ENCODE results near the gene LRRC47. TPM values are rescaled to one million over a fixed set of nuclear protein-coding genes. Genes with fewer than 3 reads are reported as not detected.

The LRRC47 gene
- total RNA-seq, 5 donors from 2014 or later (not counting 1 experiment from before 2014, with no cell fraction given) = 37.3 to 49.1 (median 44.5) TPM

DNA sequence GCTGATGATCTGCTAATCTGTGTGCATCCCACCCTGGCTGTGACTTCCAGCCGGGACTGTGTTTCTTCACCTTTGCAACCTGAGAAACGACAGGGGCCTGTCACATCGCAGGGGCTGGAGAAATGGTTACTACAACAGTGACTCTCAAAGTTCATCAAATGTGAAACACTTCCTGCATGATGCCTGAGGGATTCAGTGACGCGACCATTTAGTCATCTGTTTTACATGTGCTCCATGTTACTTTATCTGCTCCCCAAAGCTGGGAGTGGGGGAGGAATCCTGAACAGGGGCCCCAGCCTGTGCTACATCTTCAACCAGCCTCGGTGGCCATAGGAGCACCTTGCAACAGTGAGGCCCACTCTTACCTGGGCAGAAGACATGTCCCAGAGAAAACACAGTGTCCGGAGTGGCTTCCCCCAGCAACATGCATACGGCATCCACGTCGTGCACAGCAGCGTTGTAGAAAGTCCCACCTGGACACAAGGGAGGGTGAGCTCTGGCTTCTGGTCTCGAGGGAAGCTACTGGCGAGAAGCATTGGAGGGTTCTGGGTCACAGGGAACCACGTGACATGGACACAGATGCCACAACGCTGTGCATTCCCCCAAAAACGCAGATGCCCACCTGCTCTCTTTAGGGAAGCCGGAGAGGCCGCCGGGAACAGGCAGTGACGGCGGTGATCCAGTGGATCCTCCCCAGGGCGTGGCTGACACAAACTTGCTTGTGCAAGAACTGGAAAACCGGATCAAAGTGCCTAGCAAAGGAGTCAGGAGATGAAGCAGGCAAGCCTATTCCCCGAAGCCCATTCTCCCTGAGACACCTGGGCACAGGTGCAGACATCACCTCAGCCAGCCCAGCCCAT lies 53.6 kb downstream of the LRRC47 start:
- H3K36me3 ChIP-seq (ENCODE audit: control insufficient read depth in 2 of 2, extremely low read depth in 1 of 2, insufficient read depth in 1 of 2, low read length in 1 of 2) = peaks cover 11 to 30% of the 10 kb centered on the region in 2 donors
- Mint-ChIP-seq H3K27me3 (no peaks in the 10 kb centered on the region), H3K9me3 (no peaks in the 10 kb centered on the region), H3K4me1 (peaks cover 23 to 28% (median 26%) of the 10 kb centered on the region in 3 donors), H3K27ac (no peak overlapping the region), H3K36me3 (peaks cover 10% of the 10 kb centered on the region), H3K4me3 (no peak overlapping the region)
- H3K27me3 ChIP-seq (replicated peaks in 1 of 2; ENCODE audit: control insufficient read depth in 2 of 2, extremely low read depth in 1 of 2, insufficient read depth in 2 of 2, low read length in 1 of 2) = no peaks in the 10 kb centered on the region
- ATAC-seq (replicated peaks in 1 of 4) (no peak), DNase-seq (no peak)
- no peak overlapping the region for H3K27ac ChIP-seq (ENCODE audit: low read length)
- 90% methylated on average over 22 of the region's 24 CpGs for WGBS (ENCODE audit: insufficient coverage)
- H3K4me3 ChIP-seq (ENCODE audit: control insufficient read depth in 1 of 2, extremely low read depth in 1 of 2, low read length in 1 of 2) = no peak overlapping the region
- POLR2A ChIA-PET = no interaction called here
- H3K4me1 ChIP-seq (ENCODE audit: control insufficient read depth in 1 of 2, extremely low read depth in 1 of 2, insufficient read depth in 2 of 2, low read length in 2 of 2) = peaks cover 0 to 13% of the 10 kb centered on the region in 2 experiments
- no peaks in the 10 kb centered on the region for H3K9me3 ChIP-seq
- CTCF ChIA-PET = no interaction called here

- H3K4me3 ChIP-seq (ENCODE audit: control insufficient read depth in 1 of 2, extremely low read depth in 1 of 2, low read length in 1 of 2) = no peak overlapping the region
- ATAC-seq (replicated peaks in 1 of 4) (no peak), DNase-seq (no peak)
- H3K9me3 Mint-ChIP-seq = no peaks in the 10 kb centered on the region
- H3K9me3 ChIP-seq = no peaks in the 10 kb centered on the region
- peaks cover 0 to 6% of the 10 kb centered on the region in 2 experiments for H3K4me1 ChIP-seq (ENCODE audit: control insufficient read depth in 1 of 2, extremely low read depth in 1 of 2, insufficient read depth in 2 of 2, low read length in 2 of 2)
- H3K27ac Mint-ChIP-seq = no peak overlapping the region
- no peaks in the 10 kb centered on the region for H3K27me3 Mint-ChIP-seq
- ChIA-PET POLR2A (no interaction called here), CTCF (no interaction called here)
- peaks cover 15% of the 10 kb centered on the region for H3K36me3 Mint-ChIP-seq
- H3K36me3 ChIP-seq (ENCODE audit: control insufficient read depth in 2 of 2, extremely low read depth in 1 of 2, insufficient read depth in 1 of 2, low read length in 1 of 2) = peaks cover 12 to 30% of the 10 kb centered on the region in 2 donors
- no peaks in the 10 kb centered on the region for H3K27me3 ChIP-seq (replicated peaks in 1 of 2; ENCODE audit: control insufficient read depth in 2 of 2, extremely low read depth in 1 of 2, insufficient read depth in 2 of 2, low read length in 1 of 2)
- H3K27ac ChIP-seq (ENCODE audit: low read length) = no peak overlapping the region
- H3K4me1 Mint-ChIP-seq = peaks cover 22 to 26% (median 25%) of the 10 kb centered on the region in 3 donors
- 96% methylated on average over 20 of the region's 22 CpGs for WGBS (ENCODE audit: insufficient coverage)
- H3K4me3 Mint-ChIP-seq = no peak overlapping the region
These were observed 54.5 kb downstream of the LRRC47 start for GRCh38 chr1:3741566-3742438.

GRCh38 chr1:3740752-3741151 lies 55.5 kb downstream of the LRRC47 start:
- Mint-ChIP-seq H3K36me3 (peaks cover 16% of the 10 kb centered on the region), H3K4me3 (no peak overlapping the region), H3K27ac (no peak overlapping the region), H3K9me3 (no peaks in the 10 kb centered on the region), H3K27me3 (no peaks in the 10 kb centered on the region), H3K4me1 (peaks cover 13 to 18% (median 16%) of the 10 kb centered on the region in 3 donors)
- no peak for ATAC-seq (replicated peaks in 1 of 4)
- Histone ChIP-seq H3K9me3 (no peaks in the 10 kb centered on the region), H3K36me3 (ENCODE audit: control insufficient read depth in 2 of 2, extremely low read depth in 1 of 2, insufficient read depth in 1 of 2, low read length in 1 of 2) (peaks cover 15 to 30% of the 10 kb centered on the region in 2 donors), H3K27ac (ENCODE audit: low read length) (no peak overlapping the region), H3K4me1 (ENCODE audit: control insufficient read depth in 1 of 2, extremely low read depth in 1 of 2, insufficient read depth in 2 of 2, low read length in 2 of 2) (no peaks in the 10 kb centered on the region), H3K4me3 (ENCODE audit: control insufficient read depth in 1 of 2, extremely low read depth in 1 of 2, low read length in 1 of 2) (no peak overlapping the region), H3K27me3 (replicated peaks in 1 of 2; ENCODE audit: control insufficient read depth in 2 of 2, extremely low read depth in 1 of 2, insufficient read depth in 2 of 2, low read length in 1 of 2) (no peaks in the 10 kb centered on the region)
- ChIA-PET CTCF (no interaction called here), POLR2A (no interaction called here)
- DNase-seq = no peak
- 97% methylated on average over 9 of the region's 13 CpGs for WGBS (ENCODE audit: insufficient coverage)

- POLR2A ChIA-PET = no interaction called here
- H3K36me3 ChIP-seq (ENCODE audit: control insufficient read depth in 2 of 2, extremely low read depth in 1 of 2, insufficient read depth in 1 of 2, low read length in 1 of 2) = peaks cover 18 to 30% of the 10 kb centered on the region in 2 donors
- DNase-seq = no peak
These were observed 56.3 kb downstream of the LRRC47 start for GRCh38 chr1:3740042-3740441.

DNA sequence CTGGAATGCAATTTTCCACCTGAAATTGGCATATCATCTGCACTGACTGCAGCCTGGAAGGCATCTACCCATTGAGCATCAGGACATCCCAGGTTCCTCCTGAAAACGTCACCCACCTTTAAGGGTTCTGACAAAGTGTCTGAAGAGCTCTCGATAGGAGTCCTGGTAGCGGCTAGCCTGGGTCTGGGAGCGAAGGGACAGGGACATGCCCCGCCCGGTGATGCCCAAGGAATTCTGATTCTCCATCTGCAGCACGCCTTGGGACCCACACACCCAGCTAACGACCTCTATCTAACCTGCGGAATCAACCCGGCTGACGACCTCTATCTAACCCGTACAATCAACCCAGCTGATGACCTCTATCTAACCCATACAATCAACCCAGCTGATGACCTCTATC lies 57.4 kb downstream of the LRRC47 start:
- no peak overlapping the region for H3K27ac Mint-ChIP-seq
- no peak for ATAC-seq (replicated peaks in 1 of 4)
- Histone ChIP-seq H3K27ac (ENCODE audit: low read length) (no peak overlapping the region), H3K36me3 (ENCODE audit: control insufficient read depth in 2 of 2, extremely low read depth in 1 of 2, insufficient read depth in 1 of 2, low read length in 1 of 2) (peaks cover 18 to 30% of the 10 kb centered on the region in 2 donors), H3K4me1 (ENCODE audit: control insufficient read depth in 1 of 2, extremely low read depth in 1 of 2, insufficient read depth in 2 of 2, low read length in 2 of 2) (no peaks in the 10 kb centered on the region), H3K27me3 (replicated peaks in 1 of 2; ENCODE audit: control insufficient read depth in 2 of 2, extremely low read depth in 1 of 2, insufficient read depth in 2 of 2, low read length in 1 of 2) (no peaks in the 10 kb centered on the region), H3K4me3 (ENCODE audit: control insufficient read depth in 1 of 2, extremely low read depth in 1 of 2, low read length in 1 of 2) (no peak overlapping the region), H3K9me3 (no peaks in the 10 kb centered on the region)
- DNase-seq = no peak
- POLR2A ChIA-PET = no interaction called here
- H3K27me3 Mint-ChIP-seq = no peaks in the 10 kb centered on the region
- peaks cover 16% of the 10 kb centered on the region for H3K36me3 Mint-ChIP-seq
- H3K9me3 Mint-ChIP-seq = no peaks in the 10 kb centered on the region
- peaks cover 0 to 4% (median 3%) of the 10 kb centered on the region in 3 donors for H3K4me1 Mint-ChIP-seq
- H3K4me3 Mint-ChIP-seq = no peak overlapping the region
- 95% methylated on average over 11 of the region's 12 CpGs for WGBS (ENCODE audit: insufficient coverage)
- CTCF ChIA-PET = no interaction called here

More at GRCh38 chr1:3740042-3740441, 56.3 kb downstream of the LRRC47 start:
- no peak overlapping the region for H3K4me3 ChIP-seq (ENCODE audit: control insufficient read depth in 1 of 2, extremely low read depth in 1 of 2, low read length in 1 of 2)
- H3K4me1 ChIP-seq (ENCODE audit: control insufficient read depth in 1 of 2, extremely low read depth in 1 of 2, insufficient read depth in 2 of 2, low read length in 2 of 2) = no peaks in the 10 kb centered on the region
- H3K27ac ChIP-seq (ENCODE audit: low read length) = no peak overlapping the region
- H3K9me3 ChIP-seq = no peaks in the 10 kb centered on the region
- Mint-ChIP-seq H3K27ac (no peak overlapping the region), H3K9me3 (no peaks in the 10 kb centered on the region), H3K4me3 (no peak overlapping the region), H3K27me3 (no peaks in the 10 kb centered on the region), H3K36me3 (peaks cover 16% of the 10 kb centered on the region), H3K4me1 (peaks cover 6 to 11% (median 9%) of the 10 kb centered on the region in 3 donors)
- no peaks in the 10 kb centered on the region for H3K27me3 ChIP-seq (replicated peaks in 1 of 2; ENCODE audit: control insufficient read depth in 2 of 2, extremely low read depth in 1 of 2, insufficient read depth in 2 of 2, low read length in 1 of 2)
- CTCF ChIA-PET = no interaction called here
- WGBS (ENCODE audit: insufficient coverage) = 97% methylated on average over 9 of the region's 9 CpGs
- no peak for ATAC-seq (replicated peaks in 1 of 4)

- ATAC-seq (replicated peaks in 1 of 4) (no peak), DNase-seq (no peak)
- no peak overlapping the region for H3K27ac Mint-ChIP-seq
- H3K36me3 ChIP-seq (ENCODE audit: control insufficient read depth in 2 of 2, extremely low read depth in 1 of 2, insufficient read depth in 1 of 2, low read length in 1 of 2) = peaks cover 15 to 24% of the 10 kb centered on the region in 2 donors
- no peak overlapping the region for H3K27ac ChIP-seq (ENCODE audit: low read length)
- peaks cover 0 to 10% of the 10 kb centered on the region in 2 experiments for H3K27me3 ChIP-seq (replicated peaks in 1 of 2; ENCODE audit: control insufficient read depth in 2 of 2, extremely low read depth in 1 of 2, insufficient read depth in 2 of 2, low read length in 1 of 2)
- no peaks in the 10 kb centered on the region for H3K27me3 Mint-ChIP-seq
- 100% methylated on average over 2 of the region's 14 CpGs for WGBS (ENCODE audit: insufficient coverage)
- ChIA-PET CTCF (no interaction called here), POLR2A (no interaction called here)
- H3K9me3 ChIP-seq = no peaks in the 10 kb centered on the region
- no peak overlapping the region for H3K4me3 ChIP-seq (ENCODE audit: control insufficient read depth in 1 of 2, extremely low read depth in 1 of 2, low read length in 1 of 2)
- H3K4me1 Mint-ChIP-seq = no peaks in the 10 kb centered on the region
- peaks cover 10% of the 10 kb centered on the region for H3K36me3 Mint-ChIP-seq
- H3K9me3 Mint-ChIP-seq = no peaks in the 10 kb centered on the region
- H3K4me1 ChIP-seq (ENCODE audit: control insufficient read depth in 1 of 2, extremely low read depth in 1 of 2, insufficient read depth in 2 of 2, low read length in 2 of 2) = no peaks in the 10 kb centered on the region
- H3K4me3 Mint-ChIP-seq = no peak overlapping the region
These were observed 59.6 kb downstream of the LRRC47 start for GRCh38 chr1:3736708-3737107.

All from T-cell (primary cell).